ENCODE measurements around the gene TEKT5. TPM values are rescaled to one million over a fixed set of nuclear protein-coding genes. Genes with fewer than 3 reads are reported as not detected.
"Not testable (repeated sequence)": the region's sequence is repeated elsewhere in the genome, so short reads cannot be mapped to it uniquely, and the experiment has no call there.

TEKT5 gene
- total RNA-seq, 1 experiment from 2014 or later, result not detected

GRCh38 chr16:10637337-10638037 is 57.2 kb downstream of the TEKT5 start:
- H3K27me3 ChIP-seq (ENCODE audit: insufficient read depth, low read depth), result no peaks in the 10 kb centered on the region
- no peak for TF ChIP-seq EZH2 (IDR thresholded peaks at IDR 0.05; ENCODE audit: low read depth)
- TF ChIP-seq CTCF (conservative IDR thresholded peaks at IDR 0.05), result no peak
- DNase-seq, result no peak
- BruUV-seq (replicated peaks), result no TSS peak
- no peak overlapping the region for H3K27ac ChIP-seq
- H3K9me3 ChIP-seq (ENCODE audit: insufficient read depth, low read depth), result 0 out of 2 replicates have a peak, but pooled peaks cover 3% of the 10 kb centered on the region
- no peaks in the 10 kb centered on the region for H3K4me1 ChIP-seq (replicated peaks; ENCODE audit: insufficient read depth)
- H3K4me2 ChIP-seq, result no peak overlapping the region
- no peak overlapping the region for H3K4me3 ChIP-seq
- no peaks in the 10 kb centered on the region for H3F3A ChIP-seq (ENCODE audit: insufficient read depth, low read depth)
- no peaks in the 10 kb centered on the region for H3K79me2 ChIP-seq (ENCODE audit: low read depth)
- H3K9me2 ChIP-seq (ENCODE audit: insufficient read depth), result no peaks in the 10 kb centered on the region
- no peaks in the 10 kb centered on the region for H3K36me3 ChIP-seq (ENCODE audit: low read depth)
- H2AFZ ChIP-seq, result no peak overlapping the region
- H4K20me1 ChIP-seq (ENCODE audit: insufficient read depth), result no peaks in the 10 kb centered on the region
- ChIA-PET POLR2A (ENCODE audit: unreplicated experiment) (no interaction called here), CTCF (no interaction called here)
- intact Hi-C loops (cut with micrococcal nuclease; ENCODE audit: unreplicated experiment), result no loop called here

DNA sequence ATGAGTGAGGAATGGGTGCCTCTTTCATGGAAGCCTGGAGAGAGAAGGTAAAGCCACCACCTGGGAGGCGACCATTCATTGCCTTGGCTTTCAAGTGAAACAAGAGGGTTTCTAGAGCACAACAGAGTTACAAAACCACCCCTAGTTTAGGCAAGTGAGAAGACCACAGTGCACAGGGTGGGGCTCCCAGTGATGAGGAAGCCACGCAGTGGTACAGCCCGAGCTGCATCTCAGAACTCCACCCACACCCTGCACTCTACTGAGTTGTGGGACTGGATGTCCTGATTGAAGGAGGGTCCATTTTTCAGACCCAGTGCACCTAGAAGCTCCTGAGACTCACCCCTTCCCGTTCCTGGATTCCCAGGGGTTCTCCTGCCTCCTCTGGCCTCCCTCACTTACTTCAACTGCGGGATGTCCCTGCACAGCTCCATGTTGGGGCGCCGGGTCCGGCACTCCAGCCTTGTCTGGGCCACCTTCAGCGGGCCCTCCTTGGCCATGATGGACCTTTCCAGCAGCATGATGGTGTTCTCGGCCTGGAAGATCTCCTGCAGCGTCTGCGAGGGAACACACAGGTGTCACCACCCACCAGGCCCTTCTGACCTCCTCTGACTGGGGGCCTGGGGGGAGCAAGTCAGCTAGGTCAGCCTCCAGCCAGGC is 59.2 kb downstream of the TEKT5 start:
- 0 out of 2 replicates have a peak, but pooled peaks cover 3% of the 10 kb centered on the region for H3K9me3 ChIP-seq (ENCODE audit: insufficient read depth, low read depth)
- no peak overlapping the region for H3K4me2 ChIP-seq
- no peaks in the 10 kb centered on the region for H3K27me3 ChIP-seq (ENCODE audit: insufficient read depth, low read depth)
- H3K79me2 ChIP-seq (ENCODE audit: low read depth), result no peaks in the 10 kb centered on the region
- ChIA-PET CTCF (no interaction called here), POLR2A (ENCODE audit: unreplicated experiment) (interaction anchor here (0.6 kb wide), 1 partner anchor 1835 kb away, joined by 4 read pairs; no protein-coding TSS in a partner anchor)
- no peaks in the 10 kb centered on the region for H3K9me2 ChIP-seq (ENCODE audit: insufficient read depth)
- H3K4me1 ChIP-seq (replicated peaks; ENCODE audit: insufficient read depth), result no peaks in the 10 kb centered on the region
- DNase-seq, result no peak
- no peak overlapping the region for H2AFZ ChIP-seq
- TF ChIP-seq EZH2 (IDR thresholded peaks at IDR 0.05; ENCODE audit: low read depth) (no peak), CTCF (conservative IDR thresholded peaks at IDR 0.05) (no peak)
- H3K27ac ChIP-seq, result no peak overlapping the region
- no peak overlapping the region for H3K4me3 ChIP-seq
- H3F3A ChIP-seq (ENCODE audit: insufficient read depth, low read depth), result no peaks in the 10 kb centered on the region
- H4K20me1 ChIP-seq (ENCODE audit: insufficient read depth), result no peaks in the 10 kb centered on the region
- intact Hi-C loops (cut with micrococcal nuclease; ENCODE audit: unreplicated experiment), result no loop called here
- no peaks in the 10 kb centered on the region for H3K36me3 ChIP-seq (ENCODE audit: low read depth)
- BruUV-seq (replicated peaks), result no TSS peak

DNA sequence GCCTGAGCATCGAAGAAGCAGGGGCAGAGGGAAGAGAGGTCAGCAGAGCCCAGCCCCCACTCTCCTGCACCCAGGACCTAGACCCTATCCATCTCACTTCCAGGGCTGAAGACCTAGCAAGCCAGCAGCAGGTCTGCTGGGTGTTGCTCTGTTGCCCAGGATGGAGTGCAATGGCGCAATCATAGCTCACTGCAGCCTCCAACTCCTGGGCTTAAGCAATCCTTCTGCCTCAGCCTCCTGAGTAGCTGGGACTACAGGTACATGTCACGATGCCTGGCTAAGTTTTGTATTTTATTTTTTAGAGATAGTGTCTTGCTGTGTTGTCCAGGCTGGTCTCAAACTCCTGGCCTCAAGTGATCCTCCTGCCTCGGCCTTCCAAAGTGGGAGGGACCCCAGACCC is 61.3 kb downstream of the TEKT5 start:
- DNase-seq; H3K9me3 ChIP-seq (ENCODE audit: insufficient read depth, low read depth); H4K20me1 ChIP-seq (ENCODE audit: insufficient read depth); H3K27me3 ChIP-seq (ENCODE audit: insufficient read depth, low read depth); CTCF ChIA-PET; BruUV-seq (replicated peaks); H3K4me3 ChIP-seq; H3K79me2 ChIP-seq (ENCODE audit: low read depth); H3K27ac ChIP-seq; H3K4me2 ChIP-seq; H3F3A ChIP-seq (ENCODE audit: insufficient read depth, low read depth); intact Hi-C loops (cut with micrococcal nuclease; ENCODE audit: unreplicated experiment); H3K9me2 ChIP-seq (ENCODE audit: insufficient read depth); H3K4me1 ChIP-seq (replicated peaks; ENCODE audit: insufficient read depth); H3K36me3 ChIP-seq (ENCODE audit: low read depth); H2AFZ ChIP-seq: not testable (repeated sequence)
- POLR2A ChIA-PET (ENCODE audit: unreplicated experiment), result interaction anchor here (0.6 kb wide), 1 partner anchor 16 kb away, joined by 4 read pairs; no protein-coding TSS in a partner anchor

Measured in PC-9 (cell line).